ENCODE data around the gene C4orf50. TPM values are rescaled to one million over a fixed set of nuclear protein-coding genes. Genes with fewer than 3 reads are reported as not detected.

Gene C4orf50
- total and polyA plus RNA-seq, 2 of the 8 experiments (the other 6 are each of a cell fraction or from before 2014, with no cell fraction given), result 0.08 to 0.22 TPM

DNA sequence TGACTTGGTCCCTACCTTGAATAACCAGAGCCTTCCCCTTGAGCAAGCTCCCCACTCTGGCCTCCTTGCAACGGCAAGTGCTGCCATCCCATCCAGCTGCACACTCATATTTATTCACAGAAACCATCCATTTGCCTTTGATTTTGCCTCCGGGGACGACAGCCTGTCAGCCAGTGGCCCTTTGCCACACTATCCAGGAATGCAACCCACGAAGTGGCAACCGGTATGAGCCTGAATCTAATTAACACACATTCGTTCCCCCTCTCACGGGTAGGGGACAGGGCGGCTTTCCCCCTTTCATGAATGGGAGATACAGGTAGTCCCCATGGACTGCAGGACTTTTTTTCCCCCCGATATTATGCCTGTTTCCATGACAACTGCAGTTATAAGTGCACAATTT, 140.8 kb downstream of the C4orf50 start:
- no peak overlapping the region for H3K4ac ChIP-seq (replicated peaks; ENCODE audit: insufficient read length, low read depth, low read length)
- no peak overlapping the region for H3K4me3 ChIP-seq (ENCODE audit: extremely low read depth in 1 of 4, insufficient read depth in 2 of 4, low read depth in 3 of 4, low read length in 4 of 4)
- no peaks in the 10 kb centered on the region for H3K9me3 ChIP-seq (ENCODE audit: insufficient read depth in 2 of 2, low read depth in 1 of 2, low read length in 1 of 2)
- no peak overlapping the region for H2BK120ac ChIP-seq (replicated peaks; ENCODE audit: low read depth, low read length)
- H2BK20ac ChIP-seq (ENCODE audit: low read length), result no peak overlapping the region
- H3K4me2 ChIP-seq (ENCODE audit: insufficient read depth in 1 of 2, low read depth in 2 of 2, low read length in 2 of 2), result no peak overlapping the region
- no peak for DNase-seq (ENCODE audit: low read depth in 1 of 2, low spot score in 2 of 2)
- H2BK15ac ChIP-seq (ENCODE audit: low read length), result no peak overlapping the region
- H3K9ac ChIP-seq (replicated peaks in 1 of 4; ENCODE audit: extremely low read depth in 1 of 4, low read depth in 3 of 4, low read length in 3 of 4), result no peak overlapping the region
- H3K36me3 ChIP-seq (ENCODE audit: control insufficient read depth in 2 of 4, insufficient read depth in 4 of 4, low read length in 3 of 4), result peaks cover 0 to 3% (median 0%) of the 10 kb centered on the region in 4 experiments; a peak in 1 of 8 replicates
- H2BK5ac ChIP-seq (ENCODE audit: low read depth, low read length), result no peak overlapping the region
- no peaks in the 10 kb centered on the region for H3K27me3 ChIP-seq (replicated peaks in 1 of 4; ENCODE audit: control insufficient read depth in 3 of 4, extremely low read depth in 1 of 4, insufficient read depth in 3 of 4, low read length in 3 of 4)
- no peak overlapping the region for H4K5ac ChIP-seq (ENCODE audit: insufficient read length, low read depth, low read length)
- H2AK5ac ChIP-seq (ENCODE audit: low read depth, low read length), result no peak overlapping the region
- H3K18ac ChIP-seq (ENCODE audit: extremely low read depth, low read length), result no peak overlapping the region
- H4K8ac ChIP-seq (ENCODE audit: extremely low read depth, insufficient read depth, low read length), result no peak overlapping the region
- H3K23ac ChIP-seq (ENCODE audit: insufficient read length), result no peak overlapping the region
- WGBS, 2 experiments (ENCODE audit: extremely low coverage in 1 of 2, insufficient coverage in 1 of 2, insufficient read length in 1 of 2, insufficient replicate concordance in 2 of 2, low coverage in 1 of 2, low lambda C conversion rate in 2 of 2, missing lambda C conversion rate in 1 of 2), result 82% methylated on average over 9 of the region's 9 CpGs; no CpG with 5 or more reads in 1 of the 2 experiments
- TF ChIP-seq RBBP5 (IDR thresholded peaks at IDR 0.05; ENCODE audit: borderline replicate concordance, low read depth, low read length) (no peak), SP2 (IDR thresholded peaks at IDR 0.05; ENCODE audit: low read length) (no peak), CHD1 (IDR thresholded peaks at IDR 0.05; ENCODE audit: low read depth, low read length) (no peak), YY1 (IDR thresholded peaks at IDR 0.05; ENCODE audit: low read depth, low read length) (no peak), SIN3A (conservative IDR thresholded peaks at IDR 0.05 in 1 of 2, IDR thresholded peaks at IDR 0.05 in 1 of 2; ENCODE audit: low read depth in 1 of 2, low read length in 2 of 2) (no peak), ZNF274 (IDR thresholded peaks at IDR 0.05; ENCODE audit: borderline replicate concordance, extremely low read depth, low read length) (no peak), RAD21 (IDR thresholded peaks at IDR 0.05 in 1 of 2, conservative IDR thresholded peaks at IDR 0.05 in 1 of 2; ENCODE audit: low read depth in 2 of 2, low read length in 2 of 2) (no peak), GTF2F1 (IDR thresholded peaks at IDR 0.05; ENCODE audit: borderline replicate concordance, low read depth, low read length) (no peak)
- TF ChIP-seq, protein P1, sequence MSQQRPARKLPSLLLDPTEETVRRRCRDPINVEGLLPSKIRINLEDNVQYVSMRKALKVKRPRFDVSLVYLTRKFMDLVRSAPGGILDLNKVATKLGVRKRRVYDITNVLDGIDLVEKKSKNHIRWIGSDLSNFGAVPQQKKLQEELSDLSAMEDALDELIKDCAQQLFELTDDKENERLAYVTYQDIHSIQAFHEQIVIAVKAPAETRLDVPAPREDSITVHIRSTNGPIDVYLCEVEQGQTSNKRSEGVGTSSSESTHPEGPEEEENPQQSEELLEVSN (IDR thresholded peaks at IDR 0.05), result no peak
- H3K56ac ChIP-seq (replicated peaks; ENCODE audit: insufficient read length, low read depth, low read length), result no peak overlapping the region
- no peak for FAIRE-seq
- no peak overlapping the region for H2AFZ ChIP-seq (ENCODE audit: low read length)
- no peak overlapping the region for H4K91ac ChIP-seq (replicated peaks; ENCODE audit: insufficient read length, low read length)
- peaks cover 40% of the 10 kb centered on the region for H3K79me1 ChIP-seq (ENCODE audit: low read depth, low read length)
- H3K23me2 ChIP-seq (ENCODE audit: low read depth, low read length), result no peaks in the 10 kb centered on the region
- CTCF ChIA-PET (ENCODE audit: partially characterized antibody), result interaction anchor here (1.2 to 2.0 kb wide), 4 partner anchors 10 to 134 kb away, joined by 4 to 7 read pairs (median 4); no protein-coding TSS in a partner anchor
- H3K27ac ChIP-seq (ENCODE audit: low read depth, low read length), result no peak overlapping the region
- peaks cover 58 to 66% of the 10 kb centered on the region in 2 experiments for H4K20me1 ChIP-seq (replicated peaks in 1 of 2; ENCODE audit: control insufficient read depth in 1 of 2, insufficient read depth in 2 of 2, low read length in 2 of 2)
- no peak overlapping the region for H3K14ac ChIP-seq (ENCODE audit: insufficient read length)
- no peak overlapping the region for H2BK12ac ChIP-seq (ENCODE audit: low read depth, low read length)
- peaks cover 5 to 86% of the 10 kb centered on the region in 2 experiments; a peak in 3 of 4 replicates for H3K79me2 ChIP-seq (ENCODE audit: control insufficient read depth in 1 of 2, insufficient read depth in 2 of 2, low read length in 2 of 2)
- POLR2A ChIA-PET (ENCODE audit: partially characterized antibody), result interaction anchor here (1.0 to 1.6 kb wide), 3 partner anchors 10 to 63 kb away, joined by 3 to 7 read pairs (median 3); no protein-coding TSS in a partner anchor
- H3K4me1 ChIP-seq (replicated peaks in 1 of 4; ENCODE audit: control insufficient read depth in 3 of 4, insufficient read depth in 4 of 4, low read length in 3 of 4), result peaks cover 0 to 4% (median 3%) of the 10 kb centered on the region in 4 experiments; a peak in 4 of 7 replicates

Measured in H1 (cell line).